Esophagus muscularis mucosa (tissue), 3 donors: Measurements from ENCODE around the gene VARS2.

Experiments
- POLR2A ChIP-seq: fragments of 450-650 bp; IDR thresholded peaks from one replicate; pipeline ENCODE4 v1.6.1; 2017; ENCODE audit warnings: antibody characterized with exemption, moderate library complexity, mild to moderate bottlenecking, low read depth
- TF ChIP-seq, protein P1 (sequence below), 3 experiments: fragments of 200-600 bp in 2 of 3; fragments of 450-650 bp in 1 of 3; sonication (generic) in 2 of 3; IDR thresholded peaks; one replicate each; pipeline ENCODE4 v1.5.1; 2017 to 2019; ENCODE audit warnings: antibody characterized with exemption in 3 of 3, mild to moderate bottlenecking in 2 of 3, moderate library complexity in 1 of 3

- no peak for TF ChIP-seq POLR2A
- TF ChIP-seq, protein P1, sequence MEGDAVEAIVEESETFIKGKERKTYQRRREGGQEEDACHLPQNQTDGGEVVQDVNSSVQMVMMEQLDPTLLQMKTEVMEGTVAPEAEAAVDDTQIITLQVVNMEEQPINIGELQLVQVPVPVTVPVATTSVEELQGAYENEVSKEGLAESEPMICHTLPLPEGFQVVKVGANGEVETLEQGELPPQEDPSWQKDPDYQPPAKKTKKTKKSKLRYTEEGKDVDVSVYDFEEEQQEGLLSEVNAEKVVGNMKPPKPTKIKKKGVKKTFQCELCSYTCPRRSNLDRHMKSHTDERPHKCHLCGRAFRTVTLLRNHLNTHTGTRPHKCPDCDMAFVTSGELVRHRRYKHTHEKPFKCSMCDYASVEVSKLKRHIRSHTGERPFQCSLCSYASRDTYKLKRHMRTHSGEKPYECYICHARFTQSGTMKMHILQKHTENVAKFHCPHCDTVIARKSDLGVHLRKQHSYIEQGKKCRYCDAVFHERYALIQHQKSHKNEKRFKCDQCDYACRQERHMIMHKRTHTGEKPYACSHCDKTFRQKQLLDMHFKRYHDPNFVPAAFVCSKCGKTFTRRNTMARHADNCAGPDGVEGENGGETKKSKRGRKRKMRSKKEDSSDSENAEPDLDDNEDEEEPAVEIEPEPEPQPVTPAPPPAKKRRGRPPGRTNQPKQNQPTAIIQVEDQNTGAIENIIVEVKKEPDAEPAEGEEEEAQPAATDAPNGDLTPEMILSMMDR (IDR thresholded peaks at IDR 0.05): no peak
These were observed 3.0 kb downstream of the VARS2 start for GRCh38 chr6:30917041-30917440.
